Measurements from ENCODE around the gene CAB39.

GRCh38 chr2:230680463-230681170 lies 32.0 kb upstream of the CAB39 start:
- no peak for TF ChIP-seq POLR2A (IDR thresholded peaks at IDR 0.05; ENCODE audit: low read depth, low read length)
- no peak for TF ChIP-seq POLR2AphosphoS5 (IDR thresholded peaks at IDR 0.05; ENCODE audit: low read depth, low read length)
